ENCODE results near the gene PRKAA1. TPM values are rescaled to one million over a fixed set of nuclear protein-coding genes. Genes with fewer than 3 reads are reported as not detected.

Gene PRKAA1
- polyA plus RNA-seq, 3 donors = 23.4 to 32.8 (median 29.6) TPM

- H2AFZ ChIP-seq (ENCODE audit: insufficient read depth, low read depth, low read length, poor library complexity, severe bottlenecking) = peak overlapping the region; percentile 97
Measured at GRCh38 chr5:40834391-40834848, 36.2 kb upstream of the PRKAA1 start.

DNA sequence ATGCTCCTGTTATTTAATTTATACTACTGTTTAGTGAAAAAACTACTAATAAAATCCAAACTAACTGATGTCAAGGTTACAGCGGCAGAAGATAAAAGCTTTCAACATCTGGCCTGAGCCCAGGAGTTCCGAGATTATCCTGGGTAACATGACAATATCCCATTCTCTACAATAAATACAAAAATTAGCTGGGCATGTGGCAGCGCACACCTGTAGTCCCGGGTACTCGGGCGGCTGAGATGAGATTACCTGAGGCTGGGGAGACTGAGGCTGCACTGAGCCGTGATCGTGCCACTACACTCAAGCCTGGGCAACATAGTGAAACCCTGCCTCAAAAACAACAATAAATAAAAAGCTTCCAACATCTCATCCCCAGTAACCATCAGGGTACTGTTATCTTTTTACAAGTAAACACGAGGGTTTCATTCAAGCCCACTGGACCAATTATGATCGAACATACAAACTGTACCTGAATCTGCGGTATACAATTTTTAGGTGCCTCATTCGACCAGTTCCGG lies 35.6 kb upstream of the PRKAA1 start:
- Histone ChIP-seq H3K9ac (ENCODE audit: insufficient read depth, low read length, poor library complexity, severe bottlenecking) (peak overlapping the region; percentile 89), H4K20me1 (ENCODE audit: insufficient read depth, low read length) (peaks cover 53% of the 10 kb centered on the region), H3K36me3 (replicated peaks in 1 of 2; ENCODE audit: control insufficient read depth in 1 of 2, insufficient read depth in 2 of 2, low read length in 2 of 2) (peaks cover 48 to 54% of the 10 kb centered on the region in 2 donors), H3K4me3 (replicated peaks in 1 of 3; ENCODE audit: low read depth in 2 of 3, low read length in 3 of 3) (peak overlapping the region; percentile 86 to 99 (median 89)), H3K4me1 (ENCODE audit: control insufficient read depth in 1 of 2, insufficient read depth in 2 of 2, low read length in 2 of 2) (peaks cover 34 to 40% of the 10 kb centered on the region in 2 donors), H2AFZ (ENCODE audit: insufficient read depth, low read depth, low read length, poor library complexity, severe bottlenecking) (peak overlapping the region; percentile 97), H3K27me3 (ENCODE audit: control insufficient read depth in 2 of 2, insufficient read depth in 2 of 2, low read length in 2 of 2) (no peaks in the 10 kb centered on the region), H3K4me2 (replicated peaks; ENCODE audit: extremely low read depth, low read length, poor library complexity, severe bottlenecking) (peak overlapping the region; percentile 79), H3K27ac (ENCODE audit: low read depth in 1 of 2, low read length in 2 of 2) (peak overlapping the region in 1 of 2 donors; percentile 96), H3K9me3 (replicated peaks in 1 of 2; ENCODE audit: control insufficient read depth in 1 of 2, insufficient read depth in 1 of 2, low read length in 2 of 2) (no peaks in the 10 kb centered on the region), H3K79me2 (ENCODE audit: insufficient read depth, low read length) (peaks cover 52% of the 10 kb centered on the region)
- Mint-ChIP-seq H3K4me3 (peak overlapping the region; percentile 95 to 99), H3K27me3 (ENCODE audit: low read depth in 3 of 3) (peaks cover 0 to 2% (median 0%) of the 10 kb centered on the region in 3 donors), H3K9me3 (peaks cover 0 to 3% (median 0%) of the 10 kb centered on the region in 7 donors), H3K27ac (peak overlapping the region; percentile 96 to 99 (median 97)), H3K36me3 (peaks cover 50 to 55% of the 10 kb centered on the region in 2 donors), H3K4me1 (peaks cover 43% of the 10 kb centered on the region)
- no peak for DNase-seq
- intact Hi-C loops (cut with micrococcal nuclease) = loop anchor here in 1 of 2 donors (10.0 kb wide), 2 partner anchors 79 to 1071 kb away; partner anchors contain the start of genes RIMOC1 and TTC33
- 73% methylated on average over 13 of the region's 13 CpGs for WGBS (ENCODE audit: insufficient coverage)
- TF ChIP-seq, protein P1, sequence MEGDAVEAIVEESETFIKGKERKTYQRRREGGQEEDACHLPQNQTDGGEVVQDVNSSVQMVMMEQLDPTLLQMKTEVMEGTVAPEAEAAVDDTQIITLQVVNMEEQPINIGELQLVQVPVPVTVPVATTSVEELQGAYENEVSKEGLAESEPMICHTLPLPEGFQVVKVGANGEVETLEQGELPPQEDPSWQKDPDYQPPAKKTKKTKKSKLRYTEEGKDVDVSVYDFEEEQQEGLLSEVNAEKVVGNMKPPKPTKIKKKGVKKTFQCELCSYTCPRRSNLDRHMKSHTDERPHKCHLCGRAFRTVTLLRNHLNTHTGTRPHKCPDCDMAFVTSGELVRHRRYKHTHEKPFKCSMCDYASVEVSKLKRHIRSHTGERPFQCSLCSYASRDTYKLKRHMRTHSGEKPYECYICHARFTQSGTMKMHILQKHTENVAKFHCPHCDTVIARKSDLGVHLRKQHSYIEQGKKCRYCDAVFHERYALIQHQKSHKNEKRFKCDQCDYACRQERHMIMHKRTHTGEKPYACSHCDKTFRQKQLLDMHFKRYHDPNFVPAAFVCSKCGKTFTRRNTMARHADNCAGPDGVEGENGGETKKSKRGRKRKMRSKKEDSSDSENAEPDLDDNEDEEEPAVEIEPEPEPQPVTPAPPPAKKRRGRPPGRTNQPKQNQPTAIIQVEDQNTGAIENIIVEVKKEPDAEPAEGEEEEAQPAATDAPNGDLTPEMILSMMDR (IDR thresholded peaks at IDR 0.05) = no peak

More at GRCh38 chr5:40834391-40834848, 36.2 kb upstream of the PRKAA1 start:
- H3K4me2 ChIP-seq (replicated peaks; ENCODE audit: extremely low read depth, low read length, poor library complexity, severe bottlenecking) = peak overlapping the region; percentile 79
- TF ChIP-seq, protein P1 (IDR thresholded peaks at IDR 0.05) = no peak
- H3K27me3 ChIP-seq (ENCODE audit: control insufficient read depth in 2 of 2, insufficient read depth in 2 of 2, low read length in 2 of 2) = no peaks in the 10 kb centered on the region
- DNase-seq = peak; percentile 24 to 32 (median 25)
- Mint-ChIP-seq H3K4me1 (peaks cover 44% of the 10 kb centered on the region), H3K27me3 (ENCODE audit: low read depth in 3 of 3) (peaks cover 0 to 2% (median 0%) of the 10 kb centered on the region in 3 donors), H3K36me3 (peaks cover 44 to 48% of the 10 kb centered on the region in 2 donors), H3K27ac (peak overlapping the region; percentile 96 to 99 (median 97)), H3K9me3 (peaks cover 0 to 3% (median 0%) of the 10 kb centered on the region in 7 donors), H3K4me3 (peak overlapping the region; percentile 95 to 99)
- peak overlapping the region; percentile 92 to 96 for H3K27ac ChIP-seq (ENCODE audit: low read depth in 1 of 2, low read length in 2 of 2)
- H3K36me3 ChIP-seq (replicated peaks in 1 of 2; ENCODE audit: control insufficient read depth in 1 of 2, insufficient read depth in 2 of 2, low read length in 2 of 2) = peaks cover 43 to 48% of the 10 kb centered on the region in 2 donors
- H3K4me3 ChIP-seq (replicated peaks in 1 of 3; ENCODE audit: low read depth in 2 of 3, low read length in 3 of 3) = peak overlapping the region; percentile 86 to 99 (median 89)
- intact Hi-C loops (cut with micrococcal nuclease) = loop anchor here in 1 of 2 donors (10.0 kb wide), 2 partner anchors 80 to 1070 kb away; partner anchors contain the start of genes RIMOC1 and TTC33
- H3K4me1 ChIP-seq (ENCODE audit: control insufficient read depth in 1 of 2, insufficient read depth in 2 of 2, low read length in 2 of 2) = peaks cover 38 to 45% of the 10 kb centered on the region in 2 donors
- H3K9me3 ChIP-seq (replicated peaks in 1 of 2; ENCODE audit: control insufficient read depth in 1 of 2, insufficient read depth in 1 of 2, low read length in 2 of 2) = no peaks in the 10 kb centered on the region
- WGBS (ENCODE audit: insufficient coverage) = 0% methylated on average over 21 of the region's 21 CpGs
- H3K9ac ChIP-seq (ENCODE audit: insufficient read depth, low read length, poor library complexity, severe bottlenecking) = peak overlapping the region; percentile 89
- peaks cover 52% of the 10 kb centered on the region for H3K79me2 ChIP-seq (ENCODE audit: insufficient read depth, low read length)
- H4K20me1 ChIP-seq (ENCODE audit: insufficient read depth, low read length) = peaks cover 46% of the 10 kb centered on the region

Measured in CD14-positive monocyte (primary cell).